Activated CD8-positive, alpha-beta memory T cell treated with anti-CD3 and anti-CD28 coated beads, Interleukin-2, amount 50 U/mL, for 48 hours (primary cell): ENCODE results near the gene KCNN2.

Experiments
- DNase-seq: peaks from one replicate; pipeline ENCODE4 v3.0.0-alpha.2; 2020

Gene KCNN2

DNA sequence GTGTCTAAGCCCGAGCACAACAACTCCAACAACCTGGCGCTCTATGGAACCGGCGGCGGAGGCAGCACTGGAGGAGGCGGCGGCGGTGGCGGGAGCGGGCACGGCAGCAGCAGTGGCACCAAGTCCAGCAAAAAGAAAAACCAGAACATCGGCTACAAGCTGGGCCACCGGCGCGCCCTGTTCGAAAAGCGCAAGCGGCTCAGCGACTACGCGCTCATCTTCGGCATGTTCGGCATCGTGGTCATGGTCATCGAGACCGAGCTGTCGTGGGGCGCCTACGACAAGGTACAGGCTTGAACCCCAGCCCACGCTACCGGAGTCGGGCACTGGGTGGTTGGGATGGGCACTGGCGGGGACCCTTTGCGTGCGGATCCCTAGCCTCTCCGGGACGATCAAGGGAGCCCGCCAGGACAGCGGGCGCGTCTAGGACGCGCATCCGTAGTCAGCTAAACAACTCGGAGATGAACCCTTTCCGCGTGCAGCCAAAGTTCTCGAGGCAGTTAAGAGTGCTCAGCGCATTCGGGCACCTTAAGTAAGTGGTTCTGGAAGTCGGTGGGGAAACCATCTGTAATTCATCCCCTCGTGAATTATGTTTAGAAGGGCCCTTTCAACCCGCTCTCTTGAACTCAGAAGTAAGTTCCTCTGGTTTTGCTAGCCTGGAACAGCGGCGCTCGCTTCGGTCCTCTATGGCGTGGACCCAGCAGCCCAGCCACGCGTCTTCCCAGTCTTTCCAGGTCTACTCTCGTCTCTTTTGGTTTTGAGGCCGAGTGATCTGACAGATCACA, 1.3 kb downstream of the KCNN2 start:
- peak; percentile 48 for DNase-seq

DNA sequence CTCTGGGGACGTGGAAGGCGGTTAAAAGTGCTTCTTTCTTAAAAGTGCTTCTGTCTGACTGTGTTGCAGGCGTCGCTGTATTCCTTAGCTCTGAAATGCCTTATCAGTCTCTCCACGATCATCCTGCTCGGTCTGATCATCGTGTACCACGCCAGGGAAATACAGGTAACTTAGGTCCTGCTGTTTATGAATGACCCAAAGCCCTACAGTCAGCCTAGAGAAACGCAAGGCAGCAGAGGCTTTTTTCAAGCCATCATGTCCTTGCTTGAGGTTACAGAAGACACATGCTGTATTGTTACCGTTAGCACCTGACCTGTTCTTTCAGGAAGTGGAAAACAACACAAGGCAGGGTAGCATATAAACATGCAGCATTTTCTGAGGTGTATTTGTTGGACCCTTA, 2.0 kb downstream of the KCNN2 start:
- no peak for DNase-seq

DNA sequence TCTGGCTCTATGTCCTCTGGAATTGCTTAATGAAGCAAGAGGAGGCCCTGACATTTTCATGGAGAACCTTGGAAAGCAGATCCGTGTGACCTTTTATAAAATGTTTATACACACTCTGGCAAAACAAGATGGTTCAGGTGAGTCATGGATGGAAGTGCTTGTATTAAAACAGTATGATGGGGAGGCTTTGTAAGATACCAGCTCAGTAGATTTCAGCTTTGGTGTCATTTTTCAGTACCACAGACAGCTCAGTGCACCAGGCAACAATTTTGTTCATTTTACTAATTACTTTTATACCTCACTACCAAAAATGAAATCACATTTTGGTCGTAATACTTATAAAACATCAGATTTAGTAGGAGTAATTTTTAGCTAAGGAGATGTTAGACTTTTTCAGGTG, 5.2 kb downstream of the KCNN2 start:
- no peak for DNase-seq

DNA sequence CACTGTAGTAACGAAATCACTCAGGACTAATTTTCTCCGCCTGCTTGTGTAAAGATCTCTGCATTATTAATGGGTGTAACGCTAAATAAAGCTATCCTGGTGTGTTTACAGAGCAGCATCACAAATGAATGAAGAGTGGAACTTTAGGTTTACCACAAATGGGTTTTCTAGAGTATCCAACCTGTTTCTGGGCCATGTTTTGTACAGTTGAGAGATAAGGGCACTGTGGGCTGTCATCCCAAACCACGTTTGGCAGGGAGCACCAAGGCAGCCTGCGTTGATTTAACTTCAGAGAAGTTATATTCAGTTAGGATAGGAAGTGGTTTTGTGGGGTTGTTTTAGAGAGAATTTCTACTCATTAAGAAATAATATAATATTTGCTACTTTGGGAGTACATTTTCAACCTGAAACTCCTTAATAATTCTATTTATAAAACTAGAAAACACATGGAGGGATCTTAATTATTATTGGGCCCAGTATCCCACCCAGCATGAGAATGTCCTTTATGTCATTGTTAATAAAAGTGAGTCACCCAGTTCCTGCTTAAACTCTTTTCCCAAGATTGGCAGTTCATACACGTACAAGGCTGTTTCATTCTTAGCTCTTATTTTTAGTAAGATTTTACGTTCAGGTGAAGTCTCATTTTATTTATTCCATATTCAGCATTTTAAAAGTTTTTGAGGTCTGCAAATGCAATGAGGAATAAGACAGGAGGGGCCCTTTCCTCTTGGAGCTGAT, 8.0 kb downstream of the KCNN2 start:
- no peak for DNase-seq

DNA sequence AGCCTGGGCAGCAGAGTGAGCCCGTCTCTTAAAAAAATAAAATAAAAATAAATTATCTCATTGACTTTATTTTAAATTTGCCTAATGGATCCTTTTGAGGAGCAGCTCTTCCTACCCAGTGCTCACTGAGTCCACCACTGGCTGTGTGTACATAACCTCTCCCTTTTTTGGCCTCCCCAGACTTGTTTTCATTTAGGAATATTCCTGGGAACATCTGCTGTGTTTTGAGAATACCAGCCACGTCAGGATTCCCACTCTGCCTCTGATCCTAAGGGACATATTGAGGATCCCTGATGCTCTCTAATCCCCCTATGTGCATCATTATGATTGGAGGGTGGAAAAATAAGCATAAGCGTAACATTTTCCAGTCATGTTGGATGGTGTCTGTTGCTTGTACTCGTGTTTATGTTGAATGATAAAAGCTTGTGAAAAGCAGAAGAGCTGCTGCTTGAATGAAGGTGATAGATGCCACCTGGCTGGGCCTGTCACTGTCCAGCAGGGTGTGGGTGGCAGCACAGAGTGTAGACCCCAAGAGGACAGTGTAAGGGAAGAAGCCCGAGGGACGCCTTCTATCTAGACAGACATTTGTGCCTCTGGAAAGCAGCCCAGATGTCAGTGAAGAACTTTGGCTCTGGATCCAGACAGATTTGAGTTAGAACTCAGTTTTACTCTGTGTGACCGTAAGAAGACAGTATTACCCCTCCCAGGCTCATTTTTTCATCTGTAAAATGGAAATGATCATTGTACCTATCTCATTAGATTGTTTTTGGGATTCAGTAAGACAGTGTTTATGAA, 15.4 kb downstream of the KCNN2 start:
- no peak for DNase-seq

DNA sequence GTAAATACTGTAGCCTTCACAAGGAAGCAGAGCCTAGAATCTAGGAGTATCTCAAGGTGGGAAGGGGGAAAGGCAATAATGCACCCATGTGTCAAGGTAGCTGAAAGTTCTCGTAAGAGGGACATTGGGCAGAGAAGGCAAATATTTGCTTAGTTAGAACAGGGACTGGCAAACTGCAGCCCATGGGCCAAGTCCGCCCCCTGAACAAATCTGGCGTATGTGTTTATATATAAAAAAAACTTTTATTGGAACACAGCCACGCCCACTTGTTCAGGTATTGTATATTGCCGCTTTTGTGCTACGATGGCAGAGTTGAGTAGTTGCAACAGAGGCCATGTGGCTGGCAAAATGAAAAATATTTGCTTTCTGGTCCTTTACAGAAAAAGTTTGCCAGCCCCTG, 16.1 kb downstream of the KCNN2 start:
- no peak for DNase-seq

DNA sequence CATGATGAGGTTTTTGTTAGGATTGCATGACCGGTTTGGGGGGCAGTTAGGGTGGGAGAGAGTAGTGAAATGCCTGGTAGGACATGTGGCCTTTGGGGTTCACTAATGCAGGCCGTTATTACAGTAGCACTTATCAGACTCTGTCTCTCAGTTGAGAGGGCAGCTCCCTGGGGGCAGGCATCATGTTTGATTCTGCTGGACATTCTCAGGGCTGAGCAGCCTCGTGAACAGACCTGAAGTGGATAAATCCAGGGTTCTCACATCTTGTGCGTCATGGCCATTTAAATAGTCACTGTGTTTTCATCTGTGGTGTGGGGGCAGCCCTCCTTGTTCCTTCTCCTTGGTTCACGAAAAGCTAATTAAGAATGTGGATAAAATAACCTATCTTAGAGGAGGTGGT, 18.9 kb downstream of the KCNN2 start:
- DNase-seq, result no peak

DNA sequence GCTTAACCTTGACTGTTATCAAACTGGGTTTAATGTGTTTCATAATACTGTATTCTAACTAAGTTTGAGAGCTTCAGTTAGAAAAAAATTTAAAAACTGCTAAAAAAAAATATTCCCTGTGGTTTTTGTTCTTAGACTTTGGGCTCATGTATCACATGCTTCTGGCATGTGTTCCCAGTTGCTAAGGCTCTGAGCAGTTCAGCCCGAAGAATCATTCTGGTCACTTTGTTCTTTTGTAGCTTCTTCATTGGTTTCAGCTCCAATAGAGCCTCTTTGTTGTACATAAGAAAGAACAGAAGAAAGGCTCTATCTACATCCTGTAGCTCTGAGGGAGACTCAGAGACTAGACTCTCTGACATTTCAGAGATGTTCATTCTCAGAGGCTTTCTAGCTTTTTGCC, 25.6 kb downstream of the KCNN2 start:
- no peak for DNase-seq

DNA sequence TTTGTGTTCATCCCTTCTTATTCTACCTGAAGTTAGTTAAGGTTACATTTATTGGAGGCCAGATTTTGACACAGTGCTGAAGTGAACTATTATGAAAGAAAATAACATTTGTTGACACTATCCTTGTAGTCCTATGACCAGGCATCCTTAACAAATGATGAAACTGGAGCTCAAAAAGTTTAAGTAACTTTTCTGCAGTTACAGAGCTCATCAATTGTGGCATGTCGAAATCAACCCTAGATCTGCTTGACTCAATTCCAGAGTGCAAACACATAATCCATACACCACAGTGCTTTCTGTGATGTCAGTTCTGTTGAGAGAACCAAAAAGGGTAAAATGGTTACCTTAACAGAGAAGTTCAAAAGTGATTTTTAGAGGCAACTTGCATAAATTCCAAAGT, 28.6 kb downstream of the KCNN2 start:
- no peak for DNase-seq

DNA sequence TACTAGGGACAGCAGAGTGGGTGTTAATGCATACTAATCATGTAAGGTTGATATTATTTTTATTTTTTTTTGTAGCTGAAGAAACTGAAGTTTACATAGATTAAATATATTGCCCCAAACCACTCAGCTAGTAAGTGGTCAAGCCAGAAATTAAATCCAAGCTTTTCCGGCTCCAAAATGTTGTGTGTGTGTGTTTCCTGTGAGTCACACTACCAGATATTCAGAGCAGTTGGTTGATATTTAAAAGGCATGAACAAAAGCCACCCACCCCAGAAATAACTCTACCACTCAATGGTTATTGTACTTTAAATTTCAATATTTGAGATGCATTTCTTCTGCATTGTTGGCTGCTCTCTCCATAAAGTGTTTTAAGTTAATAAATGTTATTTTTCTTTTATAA, 29.5 kb downstream of the KCNN2 start:
- DNase-seq, result no peak

DNA sequence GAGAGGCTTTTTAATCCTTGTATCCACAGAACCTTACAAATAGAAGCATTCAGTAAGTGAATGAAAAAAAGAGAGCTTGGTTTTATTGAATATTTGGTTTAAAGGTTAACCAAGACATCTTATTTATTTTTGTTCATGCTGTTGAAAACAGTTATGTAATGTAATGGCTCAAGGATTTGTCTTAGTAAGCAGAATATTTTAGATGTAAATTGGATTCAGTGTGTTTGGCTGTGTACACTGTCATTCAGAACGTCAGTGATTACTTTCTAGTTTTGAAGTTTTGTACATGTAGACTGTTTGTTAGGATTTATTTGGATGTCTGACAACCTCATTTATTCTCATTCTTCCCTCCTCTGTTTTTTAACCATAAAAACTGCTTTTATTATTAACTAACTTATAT, 31.3 kb downstream of the KCNN2 start:
- DNase-seq, result no peak

DNA sequence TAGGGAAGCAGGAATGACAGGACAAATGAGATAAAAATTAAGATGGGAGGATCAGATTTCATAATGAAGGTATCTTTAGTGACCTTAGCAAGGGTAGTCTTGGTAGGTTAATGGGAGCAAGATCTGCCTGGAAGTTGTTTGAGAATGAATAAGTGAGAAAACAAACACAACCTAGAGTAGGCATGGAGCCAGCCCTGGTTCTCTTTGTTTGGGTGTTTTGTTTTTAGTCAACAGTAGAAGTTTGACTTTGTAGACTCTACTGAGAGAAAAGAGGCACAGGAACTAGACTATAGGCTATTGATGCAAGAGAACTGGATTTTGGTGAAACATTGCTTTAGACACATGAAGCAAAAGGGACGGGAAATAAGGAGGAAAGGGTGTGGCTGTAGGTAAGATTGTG, 40.3 kb downstream of the KCNN2 start:
- no peak for DNase-seq

DNA sequence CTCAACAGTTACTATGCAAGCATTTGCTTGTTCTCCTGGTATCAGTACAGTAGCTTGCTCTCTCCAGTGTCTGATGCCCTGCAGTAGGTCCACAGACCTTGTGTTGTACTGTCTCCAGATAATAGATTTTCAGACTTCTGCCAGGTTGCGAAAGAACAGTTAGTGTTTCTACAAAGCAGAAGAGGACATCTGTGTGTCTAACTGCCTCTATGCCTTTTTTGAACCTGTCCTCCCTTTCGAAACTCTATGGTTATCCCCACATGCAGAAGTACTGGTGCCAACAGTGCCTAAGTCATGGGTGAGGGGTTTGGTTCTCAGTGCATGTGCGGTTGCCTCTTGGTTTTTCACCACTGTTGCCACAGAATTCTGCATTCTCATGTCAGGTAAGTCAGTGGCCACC, 45.9 kb downstream of the KCNN2 start:
- no peak for DNase-seq

DNA sequence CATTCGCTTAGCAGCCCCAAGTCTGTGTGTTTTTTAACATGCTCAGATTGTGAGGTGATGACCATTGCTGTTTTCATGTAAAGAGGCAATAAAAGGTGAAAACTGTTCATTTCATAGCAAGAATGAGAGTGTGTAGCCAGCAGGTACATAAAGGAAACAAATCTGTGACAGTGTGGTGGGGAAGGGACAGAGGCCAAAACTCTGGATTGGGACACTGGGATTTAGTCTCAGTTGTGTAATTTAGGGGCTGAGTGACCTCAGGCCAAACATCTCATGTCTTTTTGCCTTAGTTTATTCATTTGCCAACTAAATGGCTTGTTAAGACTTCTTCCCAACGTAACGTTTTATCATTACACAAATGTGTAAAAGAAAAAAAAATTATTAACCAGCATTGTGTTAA, 47.0 kb downstream of the KCNN2 start:
- no peak for DNase-seq

DNA sequence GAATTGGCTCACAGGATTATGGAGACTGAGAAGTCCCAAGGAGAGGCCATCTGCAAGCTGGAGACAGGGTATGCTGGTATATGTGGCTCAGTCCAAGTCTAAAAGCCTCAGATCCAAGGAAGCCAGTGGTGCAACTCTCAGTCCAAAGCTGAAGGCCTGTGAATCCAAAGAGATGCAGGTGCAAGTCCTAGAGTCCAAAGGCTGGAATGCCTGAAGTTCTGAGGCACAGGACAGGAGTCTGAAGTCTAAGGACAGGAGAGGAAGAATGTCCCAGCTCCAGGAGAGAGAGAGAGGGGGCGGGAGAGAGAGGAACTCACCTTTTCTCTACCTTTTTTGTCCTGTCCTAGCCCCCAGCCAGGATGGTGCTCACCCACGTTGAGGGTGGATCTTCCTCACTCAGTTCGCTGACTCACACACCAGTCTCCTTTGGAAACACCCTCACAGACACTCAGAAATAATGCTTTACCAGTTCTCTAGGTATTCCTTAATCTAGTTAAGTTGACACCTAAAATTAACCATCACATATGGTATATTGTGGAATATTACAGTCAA, 49.6 kb downstream of the KCNN2 start:
- no peak for DNase-seq

DNA sequence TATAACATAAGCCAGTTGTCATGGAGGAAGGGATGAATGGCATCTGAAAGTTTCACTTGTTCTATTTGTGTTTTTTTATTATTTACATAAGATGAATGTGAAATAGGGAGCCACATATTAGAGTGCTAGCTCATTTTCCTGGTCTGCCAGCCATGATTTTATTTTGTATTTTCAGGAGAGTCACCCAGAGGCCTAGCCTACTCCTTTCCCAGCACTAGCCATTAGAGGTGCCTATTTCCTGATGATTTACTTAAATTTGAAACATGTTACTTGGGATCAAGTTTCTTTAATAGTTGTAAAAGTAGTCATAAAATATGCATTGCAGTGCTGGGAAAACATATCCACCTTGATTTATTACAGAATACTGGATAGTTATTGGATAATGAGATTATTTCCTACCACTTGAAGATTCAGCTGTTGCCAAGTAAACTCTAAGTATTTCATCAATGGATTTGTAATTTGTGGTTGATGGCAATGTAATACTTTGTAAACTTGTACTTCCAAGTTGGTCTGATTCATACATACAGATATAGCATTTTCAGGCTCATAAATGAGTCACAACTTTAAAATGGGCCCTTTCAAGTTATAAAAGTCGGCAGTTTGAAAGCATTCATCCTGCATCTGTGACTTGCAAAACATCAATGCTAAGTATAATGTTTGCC, 50.8 kb downstream of the KCNN2 start:
- DNase-seq, result no peak

DNA sequence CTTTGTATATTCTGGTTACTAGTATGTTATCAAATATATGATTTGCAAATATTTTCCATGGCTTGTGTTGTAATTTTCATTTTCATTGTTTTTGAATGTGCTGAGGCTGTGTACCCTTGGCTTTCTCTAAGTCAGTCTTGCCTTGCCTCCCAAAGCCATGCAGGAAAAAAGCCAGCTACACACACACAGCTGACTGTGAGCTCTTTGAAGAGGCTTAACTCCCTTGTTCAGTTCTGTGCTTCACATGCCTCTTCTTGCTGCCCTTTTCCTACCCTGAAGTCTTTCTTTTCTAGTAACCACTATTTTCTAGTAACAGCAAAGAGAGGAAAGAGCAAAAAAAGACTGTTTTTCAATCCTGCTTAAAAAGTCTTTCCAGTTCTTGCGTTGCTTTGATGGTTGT, 53.9 kb downstream of the KCNN2 start:
- DNase-seq, result no peak

DNA sequence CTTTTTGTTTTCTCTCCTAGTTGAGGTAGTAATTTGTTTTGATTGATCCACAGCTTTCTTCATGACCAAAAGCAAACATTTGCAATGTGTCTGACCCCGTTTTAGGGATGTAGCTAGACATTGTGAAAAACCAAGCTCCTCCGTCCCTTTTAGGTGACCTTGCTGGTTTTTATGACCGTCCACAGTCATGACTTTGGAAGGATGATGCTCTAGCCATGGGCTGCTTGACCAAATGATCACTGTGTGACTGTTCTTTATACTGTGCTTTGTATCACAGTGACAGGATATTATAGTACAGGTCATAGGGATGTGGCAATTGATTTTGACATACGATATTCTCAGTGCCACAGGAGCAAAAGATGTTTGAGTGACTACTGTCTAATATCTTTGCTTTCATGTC, 54.4 kb downstream of the KCNN2 start:
- DNase-seq, result no peak

DNA sequence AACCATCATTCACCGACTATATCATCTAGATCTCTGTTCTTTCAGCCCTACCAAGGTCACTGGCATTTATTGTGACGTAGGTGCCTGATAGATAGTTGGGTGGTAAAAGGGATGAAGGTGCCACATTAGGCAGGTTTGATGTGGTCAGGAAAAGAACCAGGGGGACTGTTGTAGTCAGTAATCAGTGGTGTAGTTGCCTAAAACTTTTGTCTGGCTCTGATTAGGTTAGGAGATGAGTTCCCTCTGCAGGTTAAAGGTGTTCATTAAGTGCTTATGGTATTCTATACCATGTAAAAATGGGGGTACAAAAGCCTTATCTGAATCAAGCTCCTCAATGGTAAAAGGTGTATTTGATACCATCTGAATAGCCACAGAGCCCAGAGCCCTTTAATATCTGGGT, 55.6 kb downstream of the KCNN2 start:
- DNase-seq, result no peak

DNA sequence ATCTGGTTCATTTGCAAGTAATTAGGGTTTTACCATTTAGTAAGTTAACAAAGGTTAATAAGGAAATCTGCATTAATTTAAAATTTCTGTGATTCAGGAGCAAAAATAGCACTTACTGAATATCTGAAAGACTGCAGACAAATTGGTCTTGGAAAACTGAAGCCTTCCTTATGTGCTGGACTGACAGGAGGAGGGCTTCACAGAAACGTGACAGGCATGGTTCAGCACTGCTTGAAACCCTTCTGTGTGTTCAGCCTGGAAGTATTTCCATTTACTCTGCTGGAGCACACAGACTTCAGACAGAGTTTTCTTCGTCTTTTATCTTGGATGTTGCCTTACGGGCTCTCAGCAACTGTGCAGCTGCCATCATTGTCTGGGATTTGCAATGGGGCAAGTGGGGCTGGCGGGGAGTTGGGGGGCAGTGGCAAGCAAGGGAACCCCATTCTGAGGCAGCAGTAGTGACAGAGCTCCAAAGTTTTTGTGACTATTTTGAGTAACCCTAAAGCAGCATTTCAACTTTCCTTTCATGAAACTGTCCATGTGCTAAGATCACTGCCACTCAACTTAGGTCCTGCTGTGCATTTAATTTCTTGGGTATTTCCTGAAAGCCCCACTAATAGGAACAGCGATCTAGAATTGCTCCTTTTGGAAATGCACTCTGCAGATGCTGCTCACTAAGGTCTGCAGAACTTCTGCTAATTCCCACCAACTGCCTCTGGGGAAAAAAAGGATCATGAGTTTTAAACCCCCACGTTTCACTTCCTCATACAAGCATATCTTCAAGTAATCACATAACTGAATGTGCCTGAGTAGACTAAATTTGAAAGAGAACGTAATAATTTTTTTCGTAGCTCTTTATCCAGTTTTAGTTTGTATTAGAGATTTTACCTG, 56.6 kb downstream of the KCNN2 start:
- no peak for DNase-seq

DNA sequence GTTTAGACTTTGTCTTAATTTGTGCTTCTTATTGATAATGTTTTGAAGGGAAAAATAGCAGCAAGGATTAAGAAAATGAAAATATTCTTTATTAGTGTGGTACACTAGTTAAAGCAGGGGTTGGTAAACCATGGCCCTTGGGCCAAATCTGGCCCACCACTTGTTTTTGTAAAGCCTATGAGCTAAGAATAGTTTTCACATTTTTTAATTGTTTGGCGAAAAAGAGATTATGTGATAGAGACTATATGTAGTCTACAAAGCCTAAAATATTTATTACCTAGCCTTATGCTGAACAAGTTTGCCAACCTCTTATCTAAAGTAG, 57.2 kb downstream of the KCNN2 start:
- no peak for DNase-seq

DNA sequence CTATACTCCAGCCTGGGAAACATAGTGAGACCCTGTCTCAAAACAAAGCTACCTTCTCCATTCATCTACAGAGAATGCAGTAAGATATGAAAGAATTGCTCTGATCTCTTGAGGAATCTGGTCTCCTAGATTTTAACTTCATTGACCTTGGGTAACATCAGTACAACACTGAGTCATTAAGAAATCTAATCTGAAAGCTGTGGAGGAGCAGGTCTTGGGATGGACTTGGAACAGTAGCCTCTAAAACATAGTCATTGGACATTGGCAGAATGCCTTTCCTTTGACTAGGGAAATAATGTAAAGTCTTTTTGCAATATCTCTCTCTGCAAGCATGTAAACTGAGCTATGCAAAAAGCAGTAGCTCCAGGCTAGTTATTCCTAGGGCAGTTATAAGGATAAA, 58.1 kb downstream of the KCNN2 start:
- DNase-seq, result no peak
